Temporal lobe (tissue), 2 donors: ENCODE results near the gene CYTH1. TPM values are rescaled to one million over a fixed set of nuclear protein-coding genes. Genes with fewer than 3 reads are reported as not detected.

Experiments
- small RNA-seq: library from RNA; depleted of rRNA; stranded (forward); fragments of <200 nt; gene quantifications from one replicate; pipeline ENCODE3, GENCODE V24; 2014; ENCODE audit warnings: low replicate concordance
- total RNA-seq: library from RNA; depleted of rRNA; stranded (reverse); fragments of >200 nt; gene quantifications from one replicate; pipeline ENCODE4 v1.2.3, GENCODE V29; 2014

CYTH1 gene
- total RNA-seq, 1 donor from 2014 or later, result 48.9 TPM

Small RNA genes within 50 kb of the gene (small RNA-seq; reads per million reads assigned to genes)
- not detected for gene RNU6-638P

Other genes with a start within 250 kb of the CYTH1 start
- gene DNAH17, start 204.9 kb downstream of the CYTH1 start, total RNA-seq, result under 0.01 TPM
- 17.9 TPM for gene USP36, start 58.5 kb upstream of the CYTH1 start, total RNA-seq
- gene CEP295NL, start 120.9 kb upstream of the CYTH1 start, total RNA-seq, result 1.7 TPM
- 70.6 TPM for gene TIMP2, start 143.1 kb upstream of the CYTH1 start, total RNA-seq
- gene LGALS3BP, start 197.7 kb upstream of the CYTH1 start, total RNA-seq, result 19.7 TPM
- gene CANT1, start 227.5 kb upstream of the CYTH1 start, total RNA-seq, result 15.5 TPM
- 0.98 TPM for gene C1QTNF1, start 241.9 kb upstream of the CYTH1 start, total RNA-seq